HG02970 (cell line): ENCODE measurements around the gene UBR4.

Source experiments
- ATAC-seq: cut with Tn5 transposase; IDR thresholded peaks from one replicate; pipeline ENCODE4 v1.9.1; 2021; ENCODE audit warnings: mild to moderate bottlenecking, moderate library complexity, moderate number of reproducible peaks; ENCODE audit not compliant: unreplicated experiment, low FRiP score

Gene UBR4

DNA sequence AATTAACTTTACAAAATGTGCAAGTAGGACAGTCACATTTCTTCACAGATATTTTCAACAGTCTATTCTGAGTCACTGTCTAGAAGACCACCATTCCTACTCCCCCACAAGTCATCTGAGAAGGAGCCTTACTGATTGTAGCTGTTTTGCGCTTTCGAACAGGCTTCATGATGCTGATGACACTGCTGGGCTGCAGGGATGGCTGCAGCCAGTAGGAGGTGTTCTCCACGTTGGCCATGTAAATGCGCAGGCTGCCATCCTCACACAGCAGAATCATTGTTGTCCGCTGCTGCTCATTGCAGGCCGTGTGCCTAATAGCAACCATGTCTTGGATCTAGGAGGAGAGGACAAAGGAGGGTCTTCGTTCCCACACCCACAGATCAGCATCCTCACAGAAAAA is 56.9 kb downstream of the UBR4 start:
- no peak for ATAC-seq

DNA sequence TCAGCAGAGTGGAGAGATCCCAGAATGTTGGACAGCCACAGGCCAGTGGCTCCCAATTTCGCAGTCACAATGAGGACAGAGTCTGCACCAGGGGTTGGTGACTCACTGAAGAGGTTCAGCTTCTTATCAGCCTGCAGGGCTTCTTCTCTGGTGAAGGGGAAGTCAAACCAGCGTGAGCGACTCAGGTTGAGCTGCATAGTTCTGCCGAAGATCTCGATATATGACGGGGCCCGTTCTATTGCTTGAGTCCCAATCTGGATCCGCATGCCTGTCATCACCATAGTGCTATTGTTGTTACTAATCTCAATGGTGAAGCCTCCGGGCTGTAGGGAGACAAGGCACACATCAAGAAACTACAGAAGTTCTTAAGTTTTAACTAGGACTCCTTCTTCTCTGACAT is 58.5 kb downstream of the UBR4 start:
- no peak for ATAC-seq

DNA sequence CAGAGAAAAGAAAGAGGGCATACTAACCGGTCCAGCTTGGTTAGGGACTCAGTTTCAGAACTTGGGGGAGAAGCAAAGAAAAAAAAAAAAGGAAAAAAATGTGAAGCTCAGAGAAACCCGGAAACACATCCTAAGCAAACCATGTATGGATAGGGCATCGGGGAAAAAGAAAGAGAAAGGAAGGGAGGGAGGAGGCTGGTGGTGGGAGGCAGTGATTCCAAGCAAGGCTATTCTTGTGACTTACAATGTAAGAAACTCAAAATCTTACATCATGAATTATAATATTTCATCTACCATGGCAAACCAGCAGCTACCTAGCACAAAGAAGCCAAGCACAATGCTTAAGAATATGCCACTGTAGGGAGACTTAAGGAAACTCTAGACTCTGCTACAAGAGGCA is 60.3 kb downstream of the UBR4 start:
- ATAC-seq = no peak

DNA sequence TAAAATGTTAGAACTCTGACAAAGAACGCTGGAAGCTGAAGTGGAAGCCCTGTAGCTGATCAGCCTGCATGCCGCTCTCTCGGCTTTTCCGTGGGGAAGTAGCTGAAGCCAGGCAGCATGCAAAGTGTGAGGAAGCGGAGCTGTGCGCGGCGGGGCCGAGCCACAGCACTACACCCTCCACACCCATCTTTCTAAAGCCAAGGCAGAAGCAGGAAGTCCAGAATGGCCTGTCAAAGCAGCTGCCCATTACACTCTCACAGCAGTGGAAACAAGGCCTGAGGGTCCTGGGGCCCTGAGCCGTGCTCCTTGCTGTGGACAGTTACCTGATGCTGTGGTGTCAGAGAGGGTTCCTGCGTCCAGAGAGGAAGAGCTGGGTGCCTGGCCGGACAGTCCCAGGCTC is 69.6 kb downstream of the UBR4 start:
- no peak for ATAC-seq

DNA sequence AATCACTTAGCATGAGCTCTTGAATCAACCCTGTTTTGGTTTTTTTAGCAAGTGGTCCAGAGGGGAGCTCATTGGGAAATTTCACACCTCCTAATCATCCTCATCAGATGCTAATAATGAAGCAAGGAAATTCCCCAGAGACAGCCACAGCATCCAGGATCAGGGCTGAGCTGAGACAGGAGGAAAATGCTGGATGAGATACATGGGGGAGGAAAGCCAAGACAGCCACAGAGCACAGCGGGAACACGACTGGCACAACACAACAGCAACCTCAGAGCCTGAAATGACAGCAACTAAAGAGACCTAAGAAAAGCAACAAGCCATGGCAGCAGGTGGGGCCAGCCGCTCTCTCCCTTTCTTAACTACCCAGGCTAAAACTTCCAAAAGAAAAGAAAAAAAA is 70.4 kb downstream of the UBR4 start:
- no peak for ATAC-seq

DNA sequence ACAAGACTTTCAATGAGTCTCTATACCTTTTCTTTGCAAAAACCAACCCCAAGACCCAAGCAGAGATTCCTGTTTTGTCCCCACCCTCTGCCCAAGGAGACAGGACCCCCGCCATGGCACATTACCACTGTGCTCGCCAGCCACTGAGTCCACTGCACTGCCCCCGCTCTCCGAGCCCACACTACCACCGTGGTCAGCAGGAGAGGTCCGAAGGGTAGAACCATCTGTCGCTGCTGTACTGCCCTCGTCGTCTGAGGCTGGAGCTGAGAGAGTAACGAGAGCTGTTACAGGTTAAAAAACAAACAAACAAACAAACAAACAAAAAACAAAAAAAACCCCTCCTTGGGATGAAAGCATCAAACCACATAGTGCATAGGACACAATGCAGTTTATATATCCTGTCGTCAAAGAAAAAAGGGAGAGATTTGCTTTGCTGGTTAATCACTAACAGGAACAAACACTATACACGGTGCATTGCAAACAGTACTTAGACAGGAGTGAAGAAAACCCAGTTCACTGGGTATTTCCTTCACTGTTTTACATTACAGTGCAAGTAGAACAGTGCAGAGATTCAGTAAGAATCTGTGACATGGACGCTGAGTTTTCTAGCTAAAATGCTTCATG is 71.0 kb downstream of the UBR4 start:
- no peak for ATAC-seq

DNA sequence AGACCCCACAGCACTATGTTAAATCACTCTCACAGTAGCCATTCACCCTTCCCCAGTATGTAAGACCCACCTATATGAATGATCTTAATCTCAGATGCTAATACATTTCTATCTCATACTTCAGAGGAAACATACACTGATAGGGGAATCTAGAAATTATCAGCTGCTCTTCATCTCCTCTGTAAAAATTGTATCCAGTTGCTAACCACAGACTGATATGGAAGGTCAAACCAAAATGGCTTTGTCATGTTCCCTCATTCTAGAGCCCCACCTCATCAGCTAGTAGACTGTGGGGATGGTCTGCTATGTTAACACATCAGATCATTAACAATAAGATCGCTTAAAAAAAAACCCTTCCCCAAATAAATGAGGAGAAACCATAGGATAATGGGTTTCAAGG is 71.7 kb downstream of the UBR4 start:
- no peak for ATAC-seq

DNA sequence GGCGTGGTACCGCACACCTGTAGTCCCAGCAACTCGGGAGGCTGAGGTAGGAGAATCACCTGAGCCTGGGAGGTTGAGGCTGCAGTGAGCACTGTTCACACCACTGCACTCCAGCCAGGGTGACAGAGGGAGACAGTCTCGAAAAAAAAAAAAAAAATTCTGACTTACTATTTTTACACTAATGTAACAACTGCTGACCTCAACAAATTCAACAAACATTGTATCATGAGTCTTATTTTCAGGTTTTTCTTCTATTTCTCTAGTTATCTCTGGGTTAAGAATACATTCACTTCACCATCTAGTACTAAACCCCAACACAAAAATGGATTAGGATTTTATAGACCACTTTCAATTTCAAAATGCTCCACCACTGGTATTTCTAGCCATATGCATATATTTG is 72.9 kb downstream of the UBR4 start:
- ATAC-seq = no peak

DNA sequence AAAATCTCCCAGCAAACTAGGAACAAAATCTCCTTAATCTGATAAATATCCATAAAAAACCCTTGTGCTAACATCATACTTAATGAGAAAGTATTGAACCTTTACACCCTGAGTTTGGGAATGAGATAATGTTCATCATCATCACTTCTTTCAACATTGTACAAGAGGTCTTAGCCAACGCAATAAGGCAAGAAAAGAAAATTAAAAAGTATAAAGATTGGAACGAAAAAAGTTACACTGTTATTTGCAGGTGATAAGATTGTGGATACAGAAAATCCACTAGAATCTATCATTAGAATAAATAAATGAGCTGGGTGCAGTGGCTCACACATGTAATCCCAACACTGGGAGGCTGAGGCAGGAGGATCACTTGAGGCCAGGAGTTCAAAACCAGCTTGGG is 76.7 kb downstream of the UBR4 start:
- no peak for ATAC-seq

DNA sequence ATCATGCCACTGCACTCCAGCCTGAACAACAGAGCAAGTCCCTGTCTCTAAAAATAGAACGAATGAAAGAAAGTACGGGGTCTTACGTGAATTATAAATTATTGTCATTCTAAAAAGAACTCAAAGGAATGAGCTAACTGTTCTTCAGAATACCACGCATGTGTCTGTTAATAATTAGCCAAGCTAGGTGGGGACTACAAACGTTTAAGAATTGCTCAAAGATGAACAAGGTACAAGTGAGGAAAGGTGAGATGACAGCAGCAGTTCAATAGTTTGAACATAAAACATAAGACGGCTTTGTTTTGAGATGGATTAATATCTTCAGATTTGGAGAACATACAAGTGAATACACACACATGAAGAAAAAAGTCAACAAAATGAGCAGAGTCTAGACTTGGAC is 79.6 kb downstream of the UBR4 start:
- ATAC-seq = no peak

DNA sequence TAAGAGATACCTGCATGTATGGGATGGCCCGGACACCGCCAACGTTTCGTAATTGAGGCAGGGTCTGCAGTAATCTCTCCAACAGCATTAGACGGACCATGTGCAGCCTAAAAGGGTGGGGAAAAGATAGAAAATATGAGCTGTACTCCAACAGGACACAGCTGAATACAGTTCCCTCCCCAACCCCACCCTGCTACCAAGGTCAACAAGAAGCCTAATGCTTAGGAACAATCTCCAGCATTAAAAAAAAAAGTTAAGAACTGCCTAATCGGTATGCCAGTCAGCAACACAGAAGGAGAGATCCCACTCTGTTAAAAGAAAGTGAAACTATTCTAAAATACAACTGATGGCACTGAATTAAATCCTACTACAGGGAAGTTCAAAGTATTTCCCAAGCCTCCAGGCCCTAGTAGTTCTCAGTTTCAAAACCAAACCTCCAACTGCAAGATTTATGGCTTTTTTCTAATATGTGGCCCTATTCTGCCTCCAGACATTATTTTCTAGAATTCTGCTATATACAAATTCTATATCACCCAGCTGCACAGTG is 81.0 kb downstream of the UBR4 start:
- ATAC-seq = no peak

DNA sequence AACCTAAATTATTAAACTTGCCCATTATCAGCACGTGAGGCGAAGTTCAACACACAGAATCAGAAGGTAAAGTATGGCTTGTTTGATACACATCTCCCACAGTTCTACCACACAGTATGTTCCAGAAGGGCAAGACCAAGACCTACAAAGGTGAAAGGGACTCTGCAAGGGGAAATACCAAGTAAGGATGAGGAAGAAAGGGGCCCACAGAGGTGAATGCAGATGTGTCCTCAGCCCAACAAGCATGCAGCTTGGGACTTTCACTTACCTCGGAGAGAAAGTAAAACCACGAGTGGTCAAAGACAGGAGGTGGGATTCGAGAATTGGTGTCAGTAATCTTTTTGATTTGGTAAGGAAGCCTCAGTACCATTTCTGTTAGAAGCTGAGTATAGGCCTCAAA is 85.8 kb downstream of the UBR4 start:
- no peak for ATAC-seq

DNA sequence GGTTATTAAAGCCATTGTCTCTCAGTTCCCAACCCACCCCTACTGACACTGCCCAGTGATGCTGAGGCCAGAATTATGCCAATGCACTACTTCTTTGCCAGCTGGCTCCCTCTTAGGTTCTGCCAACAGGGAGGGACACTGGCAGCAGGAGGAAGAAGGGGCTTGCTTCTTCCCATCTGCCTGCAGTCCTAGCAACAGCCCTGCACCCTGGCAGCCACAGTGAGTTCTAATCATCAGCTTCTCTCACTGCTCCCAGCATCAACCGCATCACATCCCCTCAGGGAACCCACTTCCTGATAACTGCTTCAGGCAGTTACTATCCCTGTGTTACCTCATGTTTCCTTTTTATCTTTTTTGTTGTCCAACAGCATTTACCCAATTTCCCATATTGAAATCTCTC is 86.2 kb downstream of the UBR4 start:
- ATAC-seq = no peak

DNA sequence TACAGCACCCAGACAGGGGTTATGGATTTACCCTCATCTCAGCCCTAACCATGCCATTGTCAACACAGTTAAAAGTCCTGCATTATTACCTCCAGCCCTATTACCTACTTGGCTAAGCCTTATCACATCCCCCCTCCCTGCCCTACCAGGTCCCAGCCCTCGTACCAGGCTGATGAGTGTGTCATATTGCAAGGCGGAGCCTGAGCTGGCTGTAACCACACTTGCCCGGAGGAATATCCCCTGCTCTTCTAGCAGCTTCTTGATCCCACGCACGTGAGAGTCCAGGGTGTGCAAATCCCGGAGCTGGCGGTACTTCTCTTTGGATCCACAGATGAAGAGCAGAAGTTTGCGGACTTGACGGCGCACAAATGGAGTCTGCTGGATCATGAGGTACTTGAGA is 87.4 kb downstream of the UBR4 start:
- ATAC-seq = no peak

DNA sequence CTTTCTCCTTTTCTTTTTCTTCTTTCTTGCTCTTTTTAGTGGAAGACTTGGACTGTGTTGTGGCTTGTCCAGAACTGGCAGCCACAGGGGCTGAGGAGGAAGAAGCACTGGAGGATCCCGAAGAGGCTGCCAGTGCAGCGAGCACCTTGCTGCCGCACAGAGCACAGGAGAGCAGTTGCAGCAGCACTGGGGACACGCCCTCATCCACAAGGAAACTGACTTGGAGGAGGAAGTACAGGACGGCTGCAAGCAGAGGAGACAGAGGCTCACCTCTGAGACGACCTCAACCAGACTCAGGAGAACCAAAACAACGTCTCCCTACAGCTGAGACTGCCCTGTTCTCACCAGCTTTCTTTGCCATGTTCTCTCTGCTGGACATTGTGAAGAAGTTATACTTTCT is 88.9 kb downstream of the UBR4 start:
- ATAC-seq = no peak

DNA sequence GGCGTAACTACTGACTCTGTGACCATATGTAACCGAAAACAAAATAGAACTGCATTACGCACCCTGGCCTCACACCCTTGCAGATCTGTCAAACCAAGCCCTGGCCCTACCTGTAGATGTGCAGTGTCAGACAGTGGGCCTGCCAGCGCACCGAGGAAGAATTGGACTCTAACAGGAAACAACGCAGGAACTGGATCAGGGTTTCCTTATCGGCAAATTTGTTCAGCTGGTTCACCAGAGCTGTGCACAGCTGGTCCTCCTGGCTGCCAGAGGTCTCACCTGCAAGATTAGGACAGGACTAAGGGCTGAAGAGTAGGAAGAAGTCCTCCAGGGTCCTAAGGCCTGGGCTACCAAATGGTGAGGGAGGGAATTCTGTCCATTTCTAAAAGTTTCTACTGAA is 90.0 kb downstream of the UBR4 start:
- ATAC-seq = no peak

DNA sequence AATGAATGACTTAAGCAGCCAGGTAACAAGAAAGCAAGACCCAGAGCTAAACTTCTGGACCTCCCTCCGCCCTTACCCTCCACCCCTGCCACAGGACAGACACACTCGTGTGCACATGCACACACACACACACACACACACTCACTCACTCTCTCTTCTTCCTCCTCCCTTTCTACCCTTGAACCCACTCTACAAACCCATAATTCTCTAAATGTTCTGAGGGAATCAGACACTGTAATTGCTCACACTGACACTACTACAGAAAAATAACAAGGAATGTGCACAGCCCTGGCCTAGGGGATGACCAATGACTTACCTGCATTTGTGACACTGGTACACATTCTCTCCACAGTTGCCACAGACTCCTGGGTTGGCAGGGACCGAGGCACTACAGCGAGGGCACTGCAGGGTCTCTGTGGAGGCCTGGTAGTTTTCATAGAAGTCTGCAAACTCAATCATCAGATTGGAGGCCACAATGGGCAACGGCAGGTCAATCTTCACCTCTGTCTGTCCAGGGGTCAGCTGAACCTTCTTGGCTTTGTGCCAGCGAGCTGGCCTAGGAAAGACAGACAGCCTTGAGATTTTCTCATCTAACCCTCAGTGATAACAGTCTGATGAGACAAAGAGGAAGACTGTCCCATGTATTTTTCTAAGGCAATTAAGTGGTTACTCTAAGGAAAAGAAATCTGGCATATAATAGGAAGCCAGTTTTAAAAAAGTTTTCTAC is 94.8 kb downstream of the UBR4 start:
- no peak for ATAC-seq

DNA sequence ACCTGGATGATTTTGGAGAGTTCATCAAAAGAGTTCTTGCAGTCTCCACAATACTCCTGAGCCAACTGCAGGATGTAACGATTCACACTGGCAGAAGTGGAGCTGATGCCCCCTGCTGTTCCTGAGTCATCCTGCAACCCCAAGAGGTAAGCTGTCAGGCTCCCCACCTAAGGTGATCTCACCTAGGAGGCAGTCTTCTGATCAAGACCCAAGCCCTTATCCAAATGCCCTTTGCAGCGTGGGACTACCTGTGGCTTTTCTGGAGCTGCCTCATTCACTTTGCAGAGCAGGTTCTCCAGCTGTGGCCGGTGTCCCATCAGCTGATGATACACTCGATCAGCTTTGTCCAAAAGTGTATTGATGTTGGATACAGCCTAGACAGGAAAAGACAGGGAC is 96.4 kb downstream of the UBR4 start:
- no peak for ATAC-seq

DNA sequence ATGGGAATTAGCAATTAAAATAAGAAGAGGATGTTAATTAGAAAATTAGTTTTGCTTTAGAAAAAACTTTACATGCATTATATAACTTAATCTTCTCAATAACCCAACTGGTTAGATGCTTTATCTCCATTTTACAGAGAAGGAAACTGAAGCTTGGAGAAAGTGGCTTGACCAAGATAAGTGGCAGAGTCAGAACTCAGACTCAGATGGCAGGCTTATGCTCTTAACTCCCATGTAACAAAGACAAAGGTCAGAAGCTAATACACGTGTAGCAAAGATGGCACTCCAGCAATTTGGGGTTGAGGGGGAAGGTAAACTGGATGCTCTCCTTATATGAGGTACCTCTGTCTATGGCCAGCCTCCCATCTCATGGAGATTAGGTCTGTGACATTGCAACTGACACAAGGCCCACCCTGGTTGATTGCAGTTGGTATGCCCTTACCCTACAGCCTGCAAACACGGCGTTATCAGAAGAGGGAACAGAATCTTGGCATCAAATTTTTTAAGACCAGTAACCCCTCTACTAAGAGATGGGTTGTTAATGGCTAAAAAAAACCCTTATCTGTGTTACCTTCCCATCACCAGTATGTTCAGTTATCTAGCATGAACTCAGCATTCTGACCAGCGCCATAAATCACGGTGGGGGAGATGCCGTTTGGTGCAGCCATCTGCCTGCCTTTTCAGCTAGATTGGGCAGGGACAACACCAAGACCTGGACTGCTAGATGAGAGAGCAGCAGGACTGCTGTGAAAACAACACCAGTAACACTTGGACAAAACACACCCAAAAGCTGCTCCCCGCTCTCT is 97.0 kb downstream of the UBR4 start:
- no peak for ATAC-seq

DNA sequence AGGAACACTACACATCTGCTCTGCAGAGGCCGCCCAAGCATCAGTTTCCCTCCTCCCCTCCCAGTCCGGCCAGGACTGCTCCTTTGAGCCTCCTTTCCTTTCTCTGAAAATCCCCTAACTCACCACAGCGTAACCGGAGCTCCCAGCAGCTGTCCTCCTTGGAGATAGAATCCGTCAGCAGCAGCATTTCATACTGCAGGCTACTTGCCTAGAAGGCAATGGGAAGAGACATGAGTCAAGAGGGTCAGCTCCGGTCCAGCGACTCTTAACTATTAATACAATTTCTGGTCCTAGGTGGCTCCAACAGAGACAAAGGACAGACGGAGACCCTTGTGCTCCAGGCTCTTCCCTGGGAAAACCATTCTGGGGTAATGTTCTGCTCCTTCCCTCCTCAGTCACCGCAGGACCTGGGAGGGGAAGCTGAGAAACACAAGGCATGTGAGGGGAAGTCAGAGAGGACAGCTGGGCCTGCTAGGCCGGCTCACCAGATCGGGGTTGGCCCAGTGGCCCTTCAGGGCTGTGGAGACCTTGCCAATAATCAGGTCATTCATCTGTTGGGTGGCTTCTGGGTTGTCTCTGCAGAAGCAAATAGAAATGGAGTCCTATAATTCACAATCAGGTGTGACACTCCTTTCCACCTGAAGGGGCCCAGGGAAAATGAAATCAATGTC is 99.7 kb downstream of the UBR4 start:
- no peak for ATAC-seq

DNA sequence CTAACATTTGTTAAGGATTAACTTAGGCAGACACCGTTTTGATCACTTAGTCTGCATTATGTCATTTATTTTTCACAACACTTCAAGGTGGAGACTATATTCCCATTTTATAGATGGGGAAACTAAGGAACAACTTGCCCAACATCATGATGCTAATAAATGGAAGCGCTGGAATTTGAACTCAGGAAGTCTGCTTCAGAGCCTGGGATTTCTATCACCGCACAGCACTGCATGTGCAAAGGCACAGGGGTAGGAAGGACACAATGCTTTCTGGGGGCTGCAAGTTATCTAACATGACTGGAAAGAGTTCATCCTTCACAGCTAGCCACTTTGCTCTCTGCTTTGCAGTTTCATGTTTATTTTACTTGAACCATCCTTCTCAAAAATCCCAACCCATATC is 100.5 kb downstream of the UBR4 start:
- ATAC-seq = no peak
